SH-SY5Y (cell line): Measurements from ENCODE around the gene MCCC2.

Source experiments
- GATA2 ChIP-seq: IDR thresholded peaks from 2 replicates; pipeline ENCODE4 v1.6.1; 2011; ENCODE audit warnings: mild to moderate bottlenecking, low read depth, low read length
- GATA3 ChIP-seq: IDR thresholded peaks from 2 replicates; pipeline ENCODE4 v1.6.1; 2011; ENCODE audit warnings: low read depth, mild to moderate bottlenecking, low read length, moderate library complexity

DNA sequence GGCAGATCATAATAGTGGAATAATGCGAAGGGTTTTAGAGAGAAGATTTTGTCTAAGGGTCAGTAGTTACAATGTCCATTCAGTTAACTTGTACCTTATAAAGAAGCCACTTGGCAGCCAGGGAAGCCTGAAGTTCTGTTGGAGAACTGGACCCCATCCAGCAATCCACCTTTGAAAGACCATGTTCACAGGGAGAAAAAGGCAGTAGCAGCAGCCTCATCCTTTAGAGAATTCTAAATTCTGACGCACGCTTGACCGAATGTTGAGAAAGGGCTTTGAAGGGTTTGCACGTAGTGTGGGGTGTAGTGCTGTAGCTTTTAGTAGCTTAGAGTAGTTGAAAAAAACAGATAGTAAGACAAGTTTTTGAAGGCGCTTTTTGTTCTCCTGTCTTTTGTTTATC is 42.8 kb downstream of the MCCC2 start:
- TF ChIP-seq GATA3 = no peak
- TF ChIP-seq GATA2 = no peak
